NCI-H146 treated with DMSO at 0.1 percent for 48 hours (cell line): ENCODE results near the gene ACTL6B.
"Not testable (repeated sequence)": the region's sequence is repeated elsewhere in the genome, so short reads cannot be mapped to it uniquely, and the experiment has no call there.

Experiments
- DNase-seq: peaks from one replicate; lab custom pipeline; 2025; ENCODE audit not compliant: unreplicated experiment; lab: John Stamatoyannopoulos, UW

ACTL6B gene

DNA sequence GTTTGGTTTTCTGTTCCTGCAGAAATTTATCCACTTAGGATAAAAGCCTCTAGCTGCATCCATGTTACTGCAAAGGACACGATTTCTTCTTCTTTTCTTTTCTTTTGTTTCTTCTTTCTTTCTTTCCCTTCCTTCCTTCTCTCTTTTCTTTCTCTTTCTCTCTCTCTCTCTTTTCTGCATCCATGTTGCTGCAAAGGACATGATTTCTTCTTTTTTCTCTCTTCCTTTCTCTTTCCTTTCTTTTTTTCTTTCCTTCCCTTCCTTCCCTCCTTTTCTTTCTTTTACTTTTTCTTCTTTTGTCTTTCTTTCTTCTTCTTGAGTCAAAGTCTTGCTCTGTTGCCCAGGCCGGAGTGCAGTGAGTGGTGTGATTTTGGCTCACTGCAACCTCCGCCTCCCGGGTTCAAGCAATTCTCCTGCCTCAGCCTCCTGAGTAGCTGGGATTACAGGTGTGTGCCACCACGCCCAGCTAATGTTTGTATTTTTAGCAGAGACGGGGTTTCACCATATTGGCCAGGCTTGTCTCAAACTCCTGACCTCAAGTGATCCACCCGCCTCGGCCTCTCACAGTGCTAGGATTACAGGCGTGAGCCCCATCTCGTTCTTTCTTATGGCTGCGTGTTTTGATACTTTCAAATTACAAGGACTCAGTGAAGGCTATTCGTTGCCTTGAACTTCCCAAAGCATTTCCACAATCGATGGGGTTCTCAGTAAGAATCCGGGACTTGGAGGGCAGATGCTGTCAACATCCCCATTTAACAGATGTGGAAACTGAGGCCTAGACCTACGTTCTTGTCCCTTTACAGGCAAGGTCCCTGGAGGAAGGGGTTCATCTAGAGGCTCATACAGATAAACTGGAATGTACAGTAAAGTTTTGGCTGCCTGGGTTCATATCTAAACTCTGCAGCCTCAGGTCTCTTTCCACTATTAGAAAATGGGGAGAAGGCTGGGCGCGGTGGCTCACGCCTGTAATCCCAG lies 15.4 kb upstream of the ACTL6B start:
- DNase-seq = no peak

- no peak for DNase-seq
Observed at GRCh38 chr7:100670074-100670473, 13.8 kb upstream of the ACTL6B start.

GRCh38 chr7:100669106-100669505 lies 12.9 kb upstream of the ACTL6B start:
- DNase-seq = not testable (repeated sequence)

DNA sequence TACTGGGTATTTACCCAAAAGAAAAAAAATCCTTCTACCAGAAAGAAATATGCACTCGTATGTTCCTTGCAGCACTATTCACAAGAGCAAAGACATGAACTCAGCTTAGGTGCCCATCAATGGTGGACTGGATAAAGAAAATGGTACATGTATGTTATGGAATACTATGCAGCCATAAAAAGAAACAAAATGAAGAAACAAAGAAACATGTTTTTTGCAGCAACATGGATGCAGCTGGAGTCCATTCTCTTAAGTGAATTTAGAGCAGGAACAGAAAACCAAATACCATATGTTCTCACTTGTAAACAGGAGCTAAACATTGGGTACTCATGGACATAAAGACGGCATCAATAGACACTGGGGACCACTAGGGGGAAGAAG lies 11.8 kb upstream of the ACTL6B start:
- DNase-seq = no peak

DNA sequence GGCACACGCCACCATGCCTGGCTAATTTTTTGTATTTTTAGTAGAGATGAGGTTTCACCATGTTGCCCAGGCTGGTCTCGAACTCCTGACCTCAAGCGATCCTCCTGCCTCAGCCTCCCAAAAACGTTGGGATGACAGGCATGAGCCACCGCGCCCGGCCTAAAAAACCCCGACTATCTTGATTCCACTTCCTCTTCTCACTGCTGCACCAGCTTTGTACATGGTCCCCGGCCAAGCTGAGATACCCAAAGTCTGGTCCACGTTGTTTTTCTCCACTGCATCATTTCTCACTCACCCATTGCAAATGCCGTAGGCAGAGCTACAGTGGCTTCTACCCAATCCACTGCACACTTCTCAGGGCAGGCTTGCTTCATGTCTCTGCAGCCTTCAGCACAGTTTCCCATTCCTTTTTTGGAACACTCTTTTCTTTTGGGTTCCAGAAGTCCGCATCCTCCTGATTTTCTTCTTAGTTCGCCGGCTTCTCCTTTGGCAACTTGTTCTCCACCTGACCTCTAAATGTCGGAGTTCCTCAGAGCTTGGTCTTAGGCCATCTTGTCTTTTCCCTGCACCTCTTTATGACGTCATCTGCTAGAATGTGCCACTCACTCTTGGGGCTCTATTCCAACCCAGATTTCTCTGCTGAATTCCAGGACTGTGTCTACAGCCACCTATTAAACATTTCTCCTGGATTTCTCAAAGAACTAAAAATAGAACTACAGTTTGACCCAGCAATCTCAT lies 11.3 kb upstream of the ACTL6B start:
- no peak for DNase-seq

DNA sequence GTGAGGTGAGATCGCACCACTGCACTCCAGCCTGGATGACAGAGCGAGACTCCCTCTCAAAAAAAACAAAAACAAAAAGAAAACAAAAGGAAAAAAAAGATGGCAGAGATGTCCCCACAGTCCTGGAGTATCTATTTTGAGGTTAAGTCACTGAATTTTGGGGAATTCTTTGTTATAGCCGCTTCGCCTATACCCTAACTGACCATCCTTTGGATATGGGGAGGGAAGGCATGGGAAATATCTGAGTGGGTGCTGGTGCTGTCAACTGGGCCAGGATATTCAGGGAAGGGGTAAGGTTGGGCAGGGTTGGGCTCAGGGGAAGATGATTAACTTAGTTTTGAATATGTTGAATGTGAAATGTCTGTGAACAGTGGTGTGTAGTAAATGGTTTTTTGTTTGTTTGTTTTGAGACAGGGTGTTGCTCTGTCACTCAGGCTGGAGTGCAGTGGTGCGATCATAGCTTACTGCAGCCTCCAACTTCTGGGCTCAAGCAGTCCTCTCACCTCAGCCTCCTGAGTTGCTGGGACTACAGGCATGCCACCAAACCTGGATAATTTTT lies 9.0 kb upstream of the ACTL6B start:
- no peak for DNase-seq

GRCh38 chr7:100662194-100662776 lies 6.0 kb upstream of the ACTL6B start:
- not testable (repeated sequence) for DNase-seq

DNA sequence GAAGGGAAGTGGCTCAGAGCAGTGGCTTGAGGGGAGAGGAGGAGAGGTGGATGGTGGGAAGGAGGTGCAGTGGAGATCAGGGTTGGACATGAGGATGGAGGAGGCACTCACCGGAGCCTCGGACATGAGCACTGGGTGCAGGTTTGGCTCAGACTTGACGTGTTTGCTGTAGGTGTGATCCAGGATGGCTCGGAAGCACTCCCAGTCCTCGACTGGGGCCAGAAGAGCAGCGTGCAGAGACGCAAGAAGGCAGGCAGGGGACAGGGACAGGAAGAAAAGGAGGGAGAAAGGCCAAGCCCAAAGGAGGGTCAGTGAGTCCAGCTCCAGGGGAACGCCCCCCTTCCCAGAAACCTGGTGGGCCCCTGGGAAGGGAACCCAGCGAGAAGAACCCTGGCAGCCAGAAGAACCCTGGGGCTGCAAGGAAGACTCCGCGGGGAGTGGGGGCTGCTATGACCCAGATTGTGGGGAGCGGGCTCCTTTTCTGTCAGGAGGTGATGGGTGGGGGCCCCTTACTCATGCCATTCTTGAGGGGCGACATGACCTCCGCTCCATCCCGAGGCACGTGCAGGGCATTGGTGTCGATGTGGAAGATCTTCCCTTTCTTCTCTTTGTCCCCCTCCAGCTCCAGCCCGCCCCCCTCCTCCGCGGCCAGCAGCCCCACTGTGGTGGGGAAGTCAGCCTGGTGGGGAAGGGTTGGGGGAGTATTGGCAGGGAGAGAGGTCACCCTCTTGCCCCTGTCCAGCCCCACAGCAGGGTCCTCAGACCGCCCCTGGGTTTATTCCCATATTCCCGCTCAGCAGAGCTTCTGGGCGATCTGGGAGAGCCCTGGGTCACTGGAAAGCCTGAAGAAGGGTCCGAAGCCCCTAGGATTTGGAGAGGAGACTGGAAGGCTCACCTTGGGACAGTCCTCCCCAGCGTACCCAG lies 1.1 kb downstream of the ACTL6B start:
- DNase-seq = no peak

DNA sequence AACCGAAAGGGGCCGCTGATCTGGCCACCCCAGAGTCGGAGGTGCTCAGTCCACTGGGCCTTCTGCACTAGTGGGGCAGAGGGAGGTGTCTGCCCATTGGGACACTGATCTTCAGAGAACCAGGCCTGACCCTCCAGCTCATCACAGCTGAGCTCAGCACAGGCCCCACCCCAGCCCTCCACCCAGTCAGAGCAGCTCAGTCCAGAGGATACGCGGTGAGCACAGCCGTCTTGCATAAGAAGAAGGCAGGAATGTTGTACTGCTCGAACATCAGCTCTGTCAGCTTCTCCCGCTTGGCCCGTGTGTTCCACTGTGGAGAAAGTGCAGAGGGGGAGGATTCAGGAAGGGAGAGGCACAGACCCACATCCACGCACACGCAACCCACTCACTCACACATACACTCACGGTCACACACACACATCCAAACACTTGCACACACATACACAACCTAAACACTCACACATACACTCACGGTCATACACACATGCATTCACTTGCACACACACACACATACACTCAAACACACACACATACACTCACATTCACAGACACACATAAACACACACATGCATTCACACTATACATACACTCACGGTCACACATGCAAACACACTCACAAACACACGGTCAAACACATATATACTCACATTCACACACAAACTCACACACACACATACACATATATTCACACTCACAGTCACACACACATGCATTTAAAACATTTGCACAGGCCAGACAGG lies 6.3 kb downstream of the ACTL6B start:
- DNase-seq = no peak

- DNase-seq = no peak
Observed at GRCh38 chr7:100642534-100642907, 13.7 kb downstream of the ACTL6B start.

- DNase-seq = no peak
Observed at GRCh38 chr7:100641860-100642533, 14.3 kb downstream of the ACTL6B start.

DNA sequence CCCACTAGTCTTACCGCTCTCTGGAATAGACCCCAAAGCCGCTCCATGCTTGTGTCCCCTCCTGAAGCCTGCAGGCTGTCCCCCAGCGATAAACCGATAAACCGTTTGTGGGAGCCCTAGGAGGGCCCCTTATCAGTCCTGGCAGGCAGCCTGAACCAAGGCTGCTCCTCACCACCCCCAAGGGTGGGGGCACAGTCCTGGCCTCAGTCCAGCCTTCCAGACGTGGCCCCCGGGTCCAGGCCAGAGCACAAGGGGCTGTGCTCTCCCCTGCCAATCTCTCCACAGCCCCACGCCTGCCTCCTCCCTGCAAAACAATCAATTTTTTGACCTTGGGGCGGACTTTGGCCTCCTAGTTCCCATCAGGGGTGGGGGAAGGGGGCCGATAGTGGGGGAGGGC lies 14.8 kb downstream of the ACTL6B start, which contains the start of gene TFR2:
TSS of gene TFR2 (minus strand) at position 90 of the 397 bp plus-strand sequence. CDS start at position 47, 43 bp downstream.
- no peak for DNase-seq

DNA sequence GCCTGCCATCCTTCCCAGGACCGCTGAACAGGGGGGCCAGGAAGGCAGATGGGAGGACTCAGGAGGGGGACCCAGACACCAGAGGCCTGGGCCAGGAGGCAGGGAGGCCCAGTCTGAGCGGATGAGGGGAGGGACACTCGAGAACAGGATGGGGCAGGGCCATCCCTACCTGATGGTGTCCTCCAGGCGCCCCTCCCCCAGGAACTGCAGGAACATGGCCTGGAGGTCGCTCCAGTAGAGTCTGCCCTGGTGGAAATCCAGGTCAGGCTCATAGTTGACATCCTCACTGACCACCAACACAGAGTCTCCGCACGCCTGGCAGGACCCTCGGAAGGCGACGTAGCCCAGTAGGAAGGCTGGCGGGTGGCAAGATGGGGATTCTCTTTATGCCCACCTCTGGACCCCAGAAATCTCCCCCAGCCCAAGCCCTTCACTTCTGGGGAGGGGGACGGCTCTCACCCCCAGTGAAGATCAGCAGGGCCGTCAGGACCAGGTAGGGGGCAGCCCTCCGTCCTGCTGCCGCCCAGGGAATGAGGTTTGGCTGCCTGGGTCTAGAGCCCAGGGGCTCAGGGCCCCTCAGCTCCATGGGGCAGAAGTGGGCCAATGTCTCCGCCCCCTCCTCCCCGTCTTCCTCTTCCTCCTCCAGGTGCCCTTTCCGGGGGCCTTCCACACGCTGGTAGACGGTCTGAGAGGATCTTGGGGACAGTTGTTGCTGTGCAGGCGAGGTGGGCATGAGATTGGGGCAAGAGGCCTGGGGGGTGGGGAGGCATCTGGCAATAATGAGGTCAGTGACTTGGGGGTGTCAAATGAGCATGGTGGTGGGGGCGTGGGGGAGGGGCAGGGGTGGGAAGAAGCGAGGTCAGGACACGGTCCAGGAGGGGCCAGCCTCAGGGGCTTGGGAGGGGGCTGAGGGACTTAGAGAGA lies 15.5 kb downstream of the ACTL6B start:
- no peak for DNase-seq

DNA sequence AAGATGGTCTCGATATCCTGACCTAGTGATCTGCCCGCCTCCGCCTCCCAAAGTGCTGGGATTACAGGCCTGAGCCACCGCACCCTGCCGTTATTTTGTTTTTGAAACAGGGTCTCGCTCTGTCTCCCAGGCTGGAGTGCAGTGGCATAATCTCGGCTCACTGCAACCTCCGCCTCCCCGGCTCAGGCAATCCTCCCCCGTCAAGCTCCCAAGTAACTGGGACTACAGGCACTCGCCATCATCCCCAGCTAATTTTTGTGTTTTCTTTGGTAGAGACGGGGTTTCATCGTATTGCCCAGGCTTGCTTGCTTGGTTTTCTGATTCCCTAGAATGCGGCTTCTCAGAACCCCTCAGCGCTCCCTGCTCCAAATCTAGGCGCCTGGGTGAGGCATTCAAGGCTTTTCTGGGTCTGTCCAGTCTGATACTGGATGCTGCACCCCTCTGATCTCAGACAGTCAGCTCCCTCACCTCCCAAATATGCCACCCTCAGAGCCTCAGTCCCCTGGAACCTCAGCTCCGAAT lies 16.2 kb downstream of the ACTL6B start:
- no peak for DNase-seq

GRCh38 chr7:100632951-100633717 lies 23.1 kb downstream of the ACTL6B start:
- peak; percentile 13 for DNase-seq

DNA sequence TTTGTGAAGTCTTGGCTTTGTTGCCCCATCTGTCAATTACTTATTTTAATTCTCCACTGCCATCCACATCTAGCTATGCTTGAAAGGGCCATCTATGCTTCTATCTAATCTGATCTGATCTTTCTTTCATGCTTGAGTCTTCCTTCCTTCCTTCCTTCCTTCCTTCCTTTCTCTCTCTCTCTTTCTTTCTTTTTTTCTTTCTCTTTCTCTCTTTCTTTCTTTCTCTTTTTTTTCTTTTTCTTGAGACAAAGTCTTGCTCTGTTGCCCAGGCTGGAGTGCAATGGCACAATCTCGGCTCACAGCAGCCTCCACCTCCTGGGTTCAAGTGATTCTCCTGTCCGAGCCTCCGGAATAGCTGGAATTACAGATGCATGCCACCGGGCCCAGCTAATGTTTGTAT lies 26.2 kb downstream of the ACTL6B start:
- DNase-seq = no peak

GRCh38 chr7:100629117-100629716 lies 27.0 kb downstream of the ACTL6B start:
- DNase-seq = peak; percentile 5
